ES-I3 (cell line): ENCODE results near the gene RAB22A.

ENCODE experiments used
- H3K36me3 ChIP-seq: 2 replicates; pipeline ENCODE4 v1.6.1; 2013; ENCODE audit warnings: mild to moderate bottlenecking, low read length, control low read depth, moderate library complexity; ENCODE audit not compliant: insufficient read depth
- H3K4me1 ChIP-seq: 2 replicates; pipeline ENCODE4 v1.6.1; 2013; ENCODE audit warnings: mild to moderate bottlenecking, control low read depth, low read length; ENCODE audit not compliant: insufficient read depth
- H3K9ac ChIP-seq: 2 replicates; pipeline ENCODE4 v1.6.1; 2013; ENCODE audit warnings: low read depth, mild to moderate bottlenecking, low read length, moderate library complexity
- H3K9me3 ChIP-seq: 2 replicates; pipeline ENCODE4 v1.6.1; 2013; ENCODE audit warnings: mild to moderate bottlenecking, low read length, moderate library complexity; ENCODE audit not compliant: control insufficient read depth, insufficient read depth

RAB22A gene, protein sequence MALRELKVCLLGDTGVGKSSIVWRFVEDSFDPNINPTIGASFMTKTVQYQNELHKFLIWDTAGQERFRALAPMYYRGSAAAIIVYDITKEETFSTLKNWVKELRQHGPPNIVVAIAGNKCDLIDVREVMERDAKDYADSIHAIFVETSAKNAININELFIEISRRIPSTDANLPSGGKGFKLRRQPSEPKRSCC

DNA sequence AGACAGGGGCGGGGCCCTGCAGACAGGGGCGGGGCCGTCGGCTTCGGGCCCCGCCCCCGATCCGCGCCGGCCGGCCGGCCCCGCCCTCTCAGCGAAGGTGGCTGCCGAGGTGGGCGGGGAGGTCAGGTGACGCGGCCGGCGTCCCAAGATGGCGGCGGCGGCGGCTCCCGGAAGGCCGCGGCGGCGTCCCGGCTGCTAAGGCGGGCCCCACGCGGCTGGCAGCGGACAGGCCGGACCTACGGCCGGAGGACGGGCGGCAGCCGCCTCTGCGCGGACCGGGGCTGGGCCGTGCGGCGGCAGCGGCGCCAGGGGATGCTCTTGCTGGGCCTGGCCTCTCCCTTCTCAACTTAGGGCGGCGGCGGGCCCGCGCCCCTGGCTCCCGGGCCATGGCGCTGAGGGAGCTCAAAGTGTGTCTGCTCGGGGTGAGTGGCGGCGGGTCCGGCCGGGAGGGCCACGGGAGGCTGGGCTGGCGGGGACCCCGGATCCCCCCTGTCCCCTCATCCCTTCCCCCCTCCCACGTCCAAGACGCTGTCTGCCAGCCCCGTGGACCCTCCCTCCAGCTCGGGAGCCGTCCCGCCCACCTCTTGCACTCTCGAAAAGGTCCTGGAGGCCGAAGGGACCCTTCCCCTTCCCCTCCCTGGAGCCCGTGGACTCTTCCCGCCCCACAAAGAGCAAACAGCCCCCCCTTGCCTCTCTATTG lies at the start of gene RAB22A:
Gene RAB22A, plus strand, starts transcription at position 125 of the 700 bp plus-strand sequence. Its CDS starts 262 bp downstream, at position 387.
- H3K36me3 ChIP-seq: peaks cover 4% of the 10 kb centered on the region; the same call in 1 of the 2 replicates
- no peaks in the 10 kb centered on the region for H3K9me3 ChIP-seq
- H3K9ac ChIP-seq: peak within 1 kb of the TSS; percentile 93
- 0 out of 2 replicates have a peak, but pooled peaks cover 5% of the 10 kb centered on the region for H3K4me1 ChIP-seq

DNA sequence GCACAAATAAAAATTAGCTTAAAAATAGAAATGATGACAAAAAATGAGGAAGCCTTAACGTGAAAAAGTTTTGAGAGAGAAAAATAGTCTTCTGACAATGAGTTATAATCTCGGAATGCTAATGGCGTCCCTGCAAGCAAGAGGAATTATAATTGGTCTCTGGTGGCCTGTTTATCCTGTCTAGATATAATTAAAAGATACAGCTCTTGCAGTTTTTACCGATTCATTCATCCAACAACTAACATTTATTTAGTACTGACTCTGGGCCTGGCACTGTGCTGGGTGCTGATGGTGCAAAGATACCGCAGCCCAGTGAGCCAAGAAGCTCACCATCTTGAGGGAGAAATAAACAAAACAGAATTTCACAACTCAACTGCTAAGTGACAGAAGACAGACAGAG lies 49.5 kb upstream of the RAB22A start:
- Histone ChIP-seq H3K9me3 (no peaks in the 10 kb centered on the region), H3K4me1 (peaks cover 10% of the 10 kb centered on the region; the same call in 1 of the 2 replicates), H3K36me3 (peaks cover 11% of the 10 kb centered on the region; the same call in 1 of the 2 replicates), H3K9ac (no peak overlapping the region)

DNA sequence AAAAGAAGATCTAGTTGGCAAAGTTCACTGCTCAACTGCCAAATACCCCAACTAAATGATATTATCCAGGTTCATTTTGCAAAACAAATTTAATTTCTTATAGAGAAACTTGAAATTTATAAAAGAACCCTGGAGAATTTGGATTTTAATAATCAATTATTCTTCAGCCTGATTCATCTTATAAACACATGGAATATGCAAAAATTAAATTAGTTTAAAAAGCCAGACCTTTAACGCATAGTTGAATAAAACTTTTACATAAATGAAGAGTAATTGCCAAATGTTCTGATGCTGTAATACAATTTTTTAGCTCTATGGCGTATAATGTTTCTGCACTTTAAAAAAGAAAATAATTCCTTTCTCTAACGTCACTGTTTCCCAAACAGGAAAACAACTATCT lies 47.9 kb upstream of the RAB22A start:
- Histone ChIP-seq H3K9ac (no peak overlapping the region), H3K36me3 (peaks cover 11% of the 10 kb centered on the region), H3K9me3 (no peaks in the 10 kb centered on the region), H3K4me1 (peaks cover 9% of the 10 kb centered on the region; the same call in 1 of the 2 replicates)

DNA sequence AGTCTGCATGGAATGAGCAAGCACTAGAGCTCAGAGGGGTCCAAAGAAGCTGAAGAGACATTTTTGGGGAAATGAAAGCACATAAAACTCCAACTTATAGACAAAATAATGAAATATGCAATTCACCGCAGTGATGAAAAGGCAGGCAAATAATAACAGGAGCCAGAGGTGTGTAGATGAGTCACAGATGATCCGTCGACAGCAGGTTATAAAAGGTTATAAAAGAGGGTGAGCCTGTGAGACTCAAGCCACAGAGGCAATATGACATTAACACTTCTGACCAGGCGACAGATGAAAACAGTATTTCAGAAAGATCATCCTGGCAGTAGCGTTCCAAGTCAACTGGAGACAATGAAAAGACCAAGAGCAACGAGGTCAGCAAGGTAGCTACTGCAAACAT lies 45.2 kb upstream of the RAB22A start:
- H3K9me3 ChIP-seq: no peaks in the 10 kb centered on the region
- H3K4me1 ChIP-seq: peaks cover 4% of the 10 kb centered on the region; the same call in 1 of the 2 replicates
- no peak overlapping the region for H3K9ac ChIP-seq
- H3K36me3 ChIP-seq: peaks cover 11% of the 10 kb centered on the region

DNA sequence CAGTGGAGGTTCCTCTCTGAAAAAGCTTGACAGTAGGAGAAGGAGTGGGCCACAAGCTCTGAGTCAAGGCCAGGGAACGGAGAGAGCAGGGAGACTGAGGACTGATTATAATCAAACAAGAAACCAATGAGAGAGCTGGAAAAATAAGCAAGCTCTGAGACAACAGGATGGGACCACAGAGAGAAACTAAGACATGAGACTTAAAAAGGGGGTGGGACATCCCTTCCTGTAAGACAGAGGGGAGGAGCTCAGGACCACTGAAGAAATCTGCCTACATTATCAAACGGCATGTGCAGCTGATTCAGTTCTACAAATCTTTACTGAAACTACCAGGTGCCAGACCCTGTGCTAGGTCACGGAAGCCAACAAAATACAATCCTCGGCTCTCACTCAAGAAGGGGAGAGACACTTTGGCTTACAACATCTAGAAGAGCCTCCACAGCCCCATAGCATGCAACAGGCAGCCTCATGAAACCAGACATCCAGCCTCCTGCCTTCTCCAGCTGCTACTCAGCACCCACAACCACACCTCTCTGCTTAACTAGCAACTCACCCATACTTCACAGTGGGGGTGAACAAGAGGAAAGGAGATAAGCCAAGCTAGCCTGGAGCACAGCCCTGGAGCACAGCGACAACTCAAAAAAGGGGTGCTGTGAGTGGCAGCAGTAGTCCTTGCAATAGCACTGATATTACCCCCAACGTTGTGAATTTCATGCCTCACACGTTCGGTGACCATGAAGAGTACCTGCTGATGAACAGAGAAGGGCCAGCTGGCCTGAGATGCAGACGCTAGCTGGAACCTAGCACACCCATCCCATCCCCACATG lies 41.9 kb upstream of the RAB22A start:
- Histone ChIP-seq H3K9ac (no peak overlapping the region), H3K9me3 (no peaks in the 10 kb centered on the region), H3K36me3 (peaks cover 11% of the 10 kb centered on the region), H3K4me1 (no peaks in the 10 kb centered on the region)

DNA sequence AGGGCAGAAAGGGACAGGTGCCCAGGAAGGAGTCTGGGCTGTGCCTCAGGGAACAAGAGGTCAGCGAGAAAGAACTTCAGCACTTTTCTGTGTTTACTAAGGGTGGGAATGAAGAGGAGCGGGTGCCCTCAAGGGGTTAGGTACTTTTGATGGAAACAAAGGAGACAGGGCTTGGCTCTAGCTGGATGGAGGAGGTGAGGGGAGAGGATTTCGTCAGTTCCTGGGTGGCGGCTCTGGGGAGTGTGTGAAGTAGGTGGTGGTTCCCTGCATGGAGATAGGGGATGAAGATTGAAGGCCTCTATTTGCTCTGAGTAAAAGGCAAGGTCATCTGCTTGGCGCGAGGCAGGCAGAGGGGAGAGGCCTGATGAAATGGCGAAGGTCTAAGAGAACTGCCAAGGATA lies 41.1 kb upstream of the RAB22A start:
- Histone ChIP-seq H3K36me3 (peaks cover 7% of the 10 kb centered on the region), H3K9me3 (no peaks in the 10 kb centered on the region), H3K4me1 (no peaks in the 10 kb centered on the region), H3K9ac (no peak overlapping the region)

DNA sequence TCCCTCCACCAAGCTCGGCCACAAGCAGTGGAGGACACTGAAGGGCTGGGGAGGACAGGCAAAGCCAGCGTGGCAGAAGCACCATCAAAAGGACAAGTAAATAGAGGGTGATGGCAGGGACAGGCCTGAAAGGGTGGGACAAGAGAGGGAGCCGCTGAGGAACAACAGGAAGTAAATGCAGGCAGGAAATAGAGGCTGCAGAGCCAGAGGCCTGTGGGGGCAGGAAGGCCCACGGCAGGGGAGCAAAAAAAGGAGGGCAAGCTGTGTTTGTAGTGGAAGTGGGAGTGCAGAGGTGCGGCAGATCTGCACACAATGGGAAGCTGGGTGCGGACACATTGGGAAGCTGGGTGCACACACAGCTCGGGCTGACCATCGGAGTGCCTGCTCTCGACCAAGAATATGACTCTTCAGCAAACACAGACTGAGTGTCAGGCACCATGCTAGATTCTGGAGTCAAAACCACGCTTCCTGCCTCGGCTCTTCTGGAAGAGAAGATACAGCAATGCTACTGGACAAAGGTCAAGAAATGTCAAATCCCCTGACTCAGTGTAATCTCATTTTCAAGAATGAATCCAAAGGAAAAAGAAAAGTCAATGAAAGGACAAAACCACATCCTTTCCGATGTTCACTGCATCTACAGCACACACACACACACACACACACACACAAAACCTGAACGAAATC lies 40.4 kb upstream of the RAB22A start:
- Histone ChIP-seq H3K9ac (no peak overlapping the region), H3K4me1 (no peaks in the 10 kb centered on the region), H3K9me3 (no peaks in the 10 kb centered on the region), H3K36me3 (peaks cover 4% of the 10 kb centered on the region)

DNA sequence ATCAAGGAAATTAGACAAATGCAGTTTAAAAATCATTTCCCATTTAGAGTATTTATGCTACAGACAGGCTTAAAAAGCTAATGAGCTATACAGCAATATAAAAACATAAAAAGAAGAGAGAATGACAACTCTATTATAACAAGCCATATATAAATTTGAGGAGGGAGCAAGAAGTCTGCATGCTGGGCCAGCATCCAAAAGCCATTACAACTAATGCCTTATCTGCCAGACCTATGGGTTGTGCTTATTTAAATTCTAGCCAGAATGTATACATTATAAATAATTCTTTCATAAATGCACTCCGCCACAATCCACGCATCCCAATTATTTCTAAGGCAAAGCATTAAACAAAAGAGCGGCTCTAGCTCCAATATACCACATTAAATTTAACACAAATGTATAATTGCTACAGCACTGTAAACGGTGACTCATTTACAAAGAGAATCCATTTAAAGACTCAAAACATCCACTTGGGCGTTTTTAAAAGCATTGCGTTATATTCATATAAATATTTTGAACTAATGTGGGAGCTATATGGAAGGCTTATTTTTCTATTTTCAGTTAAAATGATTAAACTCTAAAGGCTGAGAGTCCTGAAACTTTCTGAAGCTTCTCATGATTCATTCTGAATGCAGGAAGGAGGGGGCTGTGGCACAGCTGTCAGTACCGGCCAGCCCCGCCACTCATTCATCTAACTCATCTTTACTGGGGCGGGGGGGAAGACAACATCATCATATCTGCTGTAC lies 37.7 kb upstream of the RAB22A start:
- Histone ChIP-seq H3K9ac (no peak overlapping the region), H3K36me3 (peaks cover 3% of the 10 kb centered on the region; the same call in 1 of the 2 replicates), H3K4me1 (no peaks in the 10 kb centered on the region), H3K9me3 (no peaks in the 10 kb centered on the region)

DNA sequence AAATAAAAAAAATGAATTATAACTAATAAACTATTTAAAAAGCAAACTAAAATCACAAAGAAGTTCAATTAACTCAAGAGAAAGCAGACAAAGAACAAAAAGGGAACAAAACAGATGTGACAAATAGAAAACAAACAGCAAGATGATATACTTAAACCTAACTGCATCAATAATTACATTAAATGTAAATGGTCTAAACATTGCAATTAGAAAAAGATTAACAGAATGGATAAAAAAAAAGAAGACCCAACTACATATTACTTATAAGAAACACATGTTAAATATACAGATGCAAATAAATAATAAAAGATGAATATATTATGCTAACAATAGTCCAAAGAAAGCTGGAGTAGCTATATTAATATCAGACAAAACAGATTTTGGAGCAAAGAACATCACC lies 35.1 kb upstream of the RAB22A start:
- no peak overlapping the region for H3K9ac ChIP-seq
- no peaks in the 10 kb centered on the region for H3K9me3 ChIP-seq
- peaks cover 3% of the 10 kb centered on the region; the same call in 1 of the 2 replicates for H3K36me3 ChIP-seq
- H3K4me1 ChIP-seq: no peaks in the 10 kb centered on the region

DNA sequence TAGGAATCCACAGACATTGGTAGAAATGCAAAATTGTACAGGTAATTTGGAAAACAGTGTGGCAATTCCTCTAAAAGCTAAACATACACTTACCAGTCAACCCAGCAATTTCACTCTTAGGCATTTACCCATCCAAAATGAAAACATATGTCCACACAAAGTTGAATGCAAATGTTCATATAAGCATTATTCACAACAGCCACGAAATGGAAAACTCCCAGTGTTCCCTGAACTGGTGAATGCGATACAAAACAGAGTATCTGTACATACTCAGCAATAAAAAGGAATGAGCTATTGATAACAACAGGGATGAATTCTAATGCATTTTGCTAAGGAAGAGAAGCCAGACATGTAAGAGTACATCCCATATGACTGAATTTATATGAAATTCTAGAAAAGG lies 32.4 kb upstream of the RAB22A start:
- no peaks in the 10 kb centered on the region for H3K4me1 ChIP-seq
- no peak overlapping the region for H3K9ac ChIP-seq
- peaks cover 3% of the 10 kb centered on the region; the same call in 1 of the 2 replicates for H3K36me3 ChIP-seq
- no peaks in the 10 kb centered on the region for H3K9me3 ChIP-seq

DNA sequence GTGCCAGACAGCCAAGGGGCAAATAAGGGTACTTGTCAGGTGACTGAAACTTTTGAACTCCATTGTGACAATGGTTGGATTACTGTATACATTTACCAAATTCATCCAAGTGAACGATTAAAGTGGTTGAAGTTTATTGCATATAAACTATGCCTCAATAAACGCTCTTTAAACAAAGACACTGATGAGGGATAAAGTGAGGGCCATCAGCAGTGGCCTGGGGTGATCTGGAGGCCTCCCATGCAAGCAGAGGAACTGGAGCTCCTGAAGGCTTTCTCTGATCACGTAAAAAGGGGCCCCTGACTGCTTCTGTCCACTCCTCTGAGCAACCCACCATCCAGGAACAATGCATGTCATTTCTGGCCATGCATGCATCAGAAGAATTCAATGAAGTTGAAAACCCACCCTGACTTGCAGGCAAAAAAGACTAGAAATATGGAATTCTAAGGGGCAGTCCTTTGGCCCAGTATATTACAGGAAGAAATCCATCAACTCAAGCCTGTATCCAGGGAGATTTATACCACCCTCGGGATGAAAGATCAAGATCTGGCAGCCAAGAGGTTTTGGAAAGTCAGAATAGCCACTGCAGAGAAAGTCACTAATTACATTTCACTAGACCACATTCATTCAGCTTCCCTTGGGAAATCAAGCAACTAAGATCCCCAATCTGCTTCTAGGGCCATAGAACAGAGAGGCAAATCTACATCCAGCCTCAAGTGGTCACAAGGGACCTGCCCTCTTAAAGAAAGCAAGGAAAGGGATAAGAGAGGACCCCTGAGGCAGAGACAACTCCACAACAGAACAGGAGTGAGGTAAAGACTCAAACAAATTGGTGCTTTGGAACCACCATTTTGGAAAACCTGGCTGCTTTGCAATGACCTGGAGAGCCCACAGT lies 31.7 kb upstream of the RAB22A start:
- H3K36me3 ChIP-seq: peaks cover 3% of the 10 kb centered on the region; the same call in 1 of the 2 replicates
- no peak overlapping the region for H3K9ac ChIP-seq
- H3K4me1 ChIP-seq: no peaks in the 10 kb centered on the region
- H3K9me3 ChIP-seq: no peaks in the 10 kb centered on the region

DNA sequence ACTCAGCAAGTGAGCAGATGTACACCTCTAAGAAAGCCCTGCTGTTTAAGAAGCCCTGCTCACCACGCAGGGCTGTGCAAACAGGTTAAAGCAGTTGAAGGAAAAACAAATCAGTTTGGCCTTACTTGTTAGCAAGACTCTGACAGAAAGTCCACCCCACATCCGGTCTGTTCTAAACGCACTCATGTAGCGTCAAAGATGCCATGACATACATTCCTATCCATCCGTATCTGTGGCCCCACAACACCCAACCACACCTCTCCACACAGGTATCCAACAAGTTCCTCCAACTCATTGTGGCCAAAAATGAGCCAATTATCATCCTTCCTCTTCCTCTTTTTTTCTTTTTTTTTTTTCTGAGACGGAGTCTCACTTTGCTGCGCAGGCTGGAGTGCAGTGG lies 22.8 kb upstream of the RAB22A start:
- H3K9ac ChIP-seq: no peak overlapping the region
- H3K9me3 ChIP-seq: no peaks in the 10 kb centered on the region
- H3K36me3 ChIP-seq: no peaks in the 10 kb centered on the region
- H3K4me1 ChIP-seq: no peaks in the 10 kb centered on the region

DNA sequence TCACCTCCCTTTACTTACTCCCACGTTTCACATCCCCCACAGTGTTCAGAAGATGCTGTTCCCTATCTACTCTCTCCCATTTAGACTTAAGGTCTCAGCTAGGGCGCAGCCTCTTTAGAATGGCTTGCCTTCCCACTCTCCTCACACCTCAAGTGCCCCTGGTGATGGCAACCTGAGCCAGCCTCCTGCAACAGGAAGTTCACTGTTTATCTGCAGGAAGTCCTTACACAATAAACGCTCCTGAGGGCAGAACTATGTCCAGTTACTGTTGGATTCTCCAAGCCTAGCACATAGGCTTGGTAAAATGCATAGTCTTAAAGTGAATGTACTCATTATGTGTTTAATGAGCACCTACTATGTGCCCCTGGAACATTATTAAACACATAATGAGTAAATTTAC lies 21.9 kb upstream of the RAB22A start:
- Histone ChIP-seq H3K36me3 (no peaks in the 10 kb centered on the region), H3K4me1 (no peaks in the 10 kb centered on the region), H3K9me3 (no peaks in the 10 kb centered on the region), H3K9ac (no peak overlapping the region)
